Measurements from ENCODE around the gene AKR7A2.

The AKR7A2 gene

GRCh38 chr1:19328486-19328885 lies 16.5 kb upstream of the AKR7A2 start:
- DNase-seq (ENCODE audit: low read depth, low spot score): no peak
- no peak overlapping the region for H3K4me3 ChIP-seq (ENCODE audit: low read length)

DNA sequence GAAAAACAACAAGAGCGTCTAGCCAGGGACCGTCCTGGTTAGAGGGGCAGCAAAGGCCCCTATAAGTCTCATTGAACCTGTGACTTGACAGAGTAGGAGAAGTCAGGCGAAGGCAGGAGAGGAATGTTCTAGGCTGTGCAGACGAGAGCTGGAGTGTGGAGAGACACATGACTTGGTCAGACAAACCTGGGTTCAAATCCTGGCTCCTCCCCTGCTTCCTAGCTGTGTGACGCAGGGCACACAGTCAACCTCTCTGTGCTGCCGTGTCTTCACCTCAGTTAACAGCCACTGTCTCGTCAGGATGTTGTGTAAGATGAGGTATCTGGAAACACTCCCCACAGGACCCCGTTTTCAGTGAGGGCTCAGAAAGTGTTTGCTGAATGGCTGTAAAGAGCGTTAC lies 15.8 kb upstream of the AKR7A2 start:
- DNase-seq (ENCODE audit: low read depth, low spot score): no peak
- no peak overlapping the region for H3K4me3 ChIP-seq (ENCODE audit: low read length)

GRCh38 chr1:19327301-19327700 lies 15.4 kb upstream of the AKR7A2 start:
- no peak overlapping the region for H3K4me3 ChIP-seq (ENCODE audit: low read length)
- no peak for DNase-seq (ENCODE audit: low read depth, low spot score)

GRCh38 chr1:19326748-19327065 lies 14.8 kb upstream of the AKR7A2 start:
- DNase-seq (ENCODE audit: low read depth, low spot score): no peak
- H3K4me3 ChIP-seq (ENCODE audit: low read length): no peak overlapping the region

DNA sequence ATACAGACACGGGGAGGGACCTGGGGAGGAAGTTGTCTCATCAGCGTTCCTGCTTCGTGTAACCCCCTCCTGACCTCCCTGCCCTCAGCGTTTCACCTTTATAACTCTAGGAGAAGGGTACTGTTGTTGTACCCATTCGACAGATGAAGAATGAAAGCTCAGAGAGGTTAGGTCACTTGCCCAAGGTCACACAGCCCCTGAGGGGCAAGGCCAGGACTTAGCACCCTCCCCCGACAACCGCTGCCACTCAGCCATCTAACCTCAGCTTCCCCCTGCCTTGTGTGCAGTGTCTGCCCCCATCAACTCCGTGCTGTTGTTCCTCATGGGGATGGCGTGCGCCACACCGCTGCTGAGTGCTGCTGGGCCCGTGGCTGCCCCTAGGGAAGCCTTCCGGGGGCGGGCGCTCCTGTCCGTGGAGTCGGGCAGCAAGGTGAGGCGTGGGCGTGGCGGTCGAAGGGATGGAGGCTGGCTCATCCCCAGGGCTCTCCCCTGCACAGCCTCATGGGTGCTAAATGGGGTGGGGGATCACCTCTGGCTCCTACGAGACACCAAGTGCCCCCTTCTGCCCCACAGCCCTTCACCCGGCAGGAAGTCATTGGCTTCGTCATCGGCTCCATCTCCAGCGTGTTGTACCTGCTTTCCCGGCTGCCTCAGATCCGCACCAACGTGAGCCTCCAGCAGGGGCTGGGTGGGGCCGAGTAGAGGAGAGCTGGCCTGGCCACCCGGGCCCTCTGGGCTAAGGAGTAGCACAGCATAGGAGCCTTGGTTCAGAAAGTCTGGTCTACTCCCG lies 14.2 kb upstream of the AKR7A2 start:
- DNase-seq (ENCODE audit: low read depth, low spot score): no peak

DNA sequence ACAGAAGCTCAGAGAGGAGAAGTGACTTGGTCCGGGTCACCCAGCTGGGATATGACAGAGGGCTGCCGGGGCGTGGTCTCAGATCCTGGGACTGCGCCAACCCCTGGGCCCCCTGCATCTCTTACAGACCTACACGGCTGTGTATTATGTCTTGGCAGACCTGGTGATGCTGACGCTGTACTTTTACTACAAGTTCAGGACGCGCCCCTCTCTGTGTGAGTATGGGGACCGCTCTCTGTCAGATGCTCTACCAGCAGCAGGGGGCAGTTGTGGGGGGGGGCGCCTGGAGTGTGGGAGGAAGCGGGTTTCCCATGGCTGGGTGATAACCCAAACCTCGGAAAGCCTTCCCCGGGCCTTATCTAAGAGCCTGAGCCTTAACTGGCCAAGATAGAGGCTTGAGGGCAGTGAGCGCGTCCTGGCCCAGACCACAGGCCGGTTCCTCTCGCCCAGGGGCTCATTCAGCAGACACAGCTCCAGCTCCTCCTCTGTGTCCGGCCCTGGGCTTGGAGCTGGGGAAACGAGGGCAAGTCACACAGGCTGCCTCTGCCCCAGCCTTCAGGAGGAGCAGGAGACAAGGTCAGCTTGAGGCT lies 13.5 kb upstream of the AKR7A2 start:
- DNase-seq (ENCODE audit: low read depth, low spot score): no peak
- no peak overlapping the region for H3K4me3 ChIP-seq (ENCODE audit: low read length)

More for the DNA sequence above, 14.2 kb upstream of the AKR7A2 start:
- no peak overlapping the region for H3K4me3 ChIP-seq (ENCODE audit: low read length)

- no peak for DNase-seq (ENCODE audit: low read depth, low spot score)
- no peak overlapping the region for H3K4me3 ChIP-seq (ENCODE audit: low read length)
Measured at GRCh38 chr1:19324665-19324990, 12.7 kb upstream of the AKR7A2 start.

GRCh38 chr1:19323987-19324664 lies 12.2 kb upstream of the AKR7A2 start:
- no peak for DNase-seq (ENCODE audit: low read depth, low spot score)
- no peak overlapping the region for H3K4me3 ChIP-seq (ENCODE audit: low read length)

DNA sequence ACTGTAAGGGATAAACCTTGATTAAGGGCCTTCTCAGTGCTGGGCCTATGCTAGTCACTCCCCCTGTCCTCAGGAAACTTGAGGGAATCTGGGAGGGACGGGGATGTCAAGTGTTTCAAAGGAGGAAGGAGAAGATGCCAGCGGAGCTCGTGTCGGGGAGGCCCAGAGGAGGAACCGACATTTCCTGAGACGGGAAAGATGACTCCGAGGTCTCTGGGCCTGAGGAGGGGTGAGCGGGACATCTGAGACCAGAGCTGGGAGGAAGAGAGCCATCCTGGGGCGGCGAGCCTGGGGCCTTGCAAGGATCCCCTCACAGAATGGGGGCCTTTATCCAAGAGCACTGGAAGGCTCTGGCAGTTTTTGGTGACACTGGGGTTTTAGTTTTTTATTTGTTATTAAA lies 10.5 kb upstream of the AKR7A2 start:
- no peak for DNase-seq (ENCODE audit: low read depth, low spot score)
- no peak overlapping the region for H3K4me3 ChIP-seq (ENCODE audit: low read length)

DNA sequence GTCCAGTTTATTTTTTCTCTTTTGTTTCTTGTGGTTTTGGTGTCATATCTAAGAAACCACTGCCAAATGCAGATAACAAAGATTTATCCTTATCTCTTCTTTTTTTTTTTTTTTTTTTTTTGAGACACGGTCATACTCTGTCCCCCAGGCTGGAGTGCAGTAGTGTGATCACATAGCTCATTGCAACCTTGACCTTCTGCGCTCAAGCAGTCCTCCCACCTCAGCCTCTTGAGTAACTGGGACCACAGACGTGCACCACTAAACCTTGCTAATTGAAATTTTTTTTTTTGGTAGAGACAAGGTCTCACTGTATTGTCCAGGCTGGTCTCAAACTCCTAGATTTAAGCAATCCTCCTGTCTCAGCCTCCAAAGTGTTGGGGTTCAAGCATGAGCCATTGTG lies 9.1 kb upstream of the AKR7A2 start:
- no peak for DNase-seq (ENCODE audit: low read depth, low spot score)
- H3K4me3 ChIP-seq (ENCODE audit: low read length): no peak overlapping the region

DNA sequence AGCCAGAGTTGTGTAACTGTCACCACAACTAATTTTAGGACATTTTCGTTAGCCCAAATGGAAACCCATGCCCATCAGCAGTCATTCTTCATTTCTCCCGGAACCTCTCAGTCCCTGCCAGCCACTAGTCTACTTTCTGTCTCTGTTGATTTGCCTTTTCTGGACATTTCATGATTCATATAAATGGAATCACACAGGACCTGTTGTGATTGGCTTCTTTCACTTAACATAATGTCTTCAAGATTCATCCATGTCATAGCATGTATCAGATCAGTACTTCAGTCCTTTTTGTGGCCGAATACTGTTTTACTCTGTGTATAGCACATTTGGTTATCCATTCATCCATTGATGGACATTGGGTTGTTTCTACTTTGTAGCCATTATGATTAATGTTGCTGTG lies 7.3 kb upstream of the AKR7A2 start:
- DNase-seq (ENCODE audit: low read depth, low spot score): no peak

GRCh38 chr1:19317126-19317910 lies 5.4 kb upstream of the AKR7A2 start:
- no peak for DNase-seq (ENCODE audit: low read depth, low spot score)
- no peak overlapping the region for H3K4me3 ChIP-seq (ENCODE audit: low read length)

More for the DNA sequence above, 7.3 kb upstream of the AKR7A2 start:
- H3K4me3 ChIP-seq (ENCODE audit: low read length): no peak overlapping the region

DNA sequence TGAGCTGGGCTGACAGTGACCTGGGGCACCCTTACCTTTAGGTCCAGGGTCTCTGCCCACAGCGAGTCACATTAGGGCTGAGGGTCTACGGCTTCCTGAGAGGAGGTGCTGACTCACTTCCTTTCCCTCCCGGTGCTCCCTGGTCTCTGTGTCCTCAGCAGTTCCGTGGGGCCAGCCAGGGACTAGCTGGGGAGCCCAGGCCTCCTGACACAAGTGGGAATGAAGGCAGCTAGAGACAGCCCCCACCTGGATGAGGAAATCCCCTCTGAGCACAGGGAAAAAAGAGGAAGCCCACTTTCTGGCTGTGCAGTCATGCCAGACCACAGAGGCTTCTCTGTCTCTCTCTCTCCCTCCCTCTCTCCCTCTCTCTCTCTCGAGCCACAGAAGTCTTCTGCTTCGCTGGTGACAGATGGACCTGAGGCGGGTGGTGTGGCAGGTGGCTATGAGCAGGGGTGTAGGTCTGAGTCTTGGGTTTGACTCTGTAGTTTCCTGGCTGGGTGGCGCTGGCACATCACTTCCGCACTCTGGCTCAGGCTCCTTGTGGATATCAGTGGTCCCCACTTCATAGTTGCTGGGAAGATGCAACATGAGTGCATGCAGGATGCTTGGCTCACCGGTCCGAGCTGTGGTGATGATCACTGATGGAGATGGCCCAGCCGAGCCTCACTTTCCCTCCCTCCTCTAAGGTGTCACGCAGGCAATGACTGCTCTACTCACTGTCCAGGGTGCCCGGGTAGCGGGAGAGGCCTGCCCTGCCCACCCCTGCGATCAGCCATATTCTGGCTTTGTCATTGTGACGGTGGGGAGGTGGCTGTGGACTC lies 3.6 kb upstream of the AKR7A2 start:
- DNase-seq (ENCODE audit: low read depth, low spot score): no peak
- H3K4me3 ChIP-seq (ENCODE audit: low read length): no peak overlapping the region

GRCh38 chr1:19313961-19314882 lies 2.3 kb upstream of the AKR7A2 start:
- H3K4me3 ChIP-seq (ENCODE audit: low read length): no peak overlapping the region
- DNase-seq (ENCODE audit: low read depth, low spot score): no peak

- H3K4me3 ChIP-seq (ENCODE audit: low read length): no peak overlapping the region
- DNase-seq (ENCODE audit: low read depth, low spot score): no peak
Measured at GRCh38 chr1:19313636-19313959, 1.7 kb upstream of the AKR7A2 start.

DNA sequence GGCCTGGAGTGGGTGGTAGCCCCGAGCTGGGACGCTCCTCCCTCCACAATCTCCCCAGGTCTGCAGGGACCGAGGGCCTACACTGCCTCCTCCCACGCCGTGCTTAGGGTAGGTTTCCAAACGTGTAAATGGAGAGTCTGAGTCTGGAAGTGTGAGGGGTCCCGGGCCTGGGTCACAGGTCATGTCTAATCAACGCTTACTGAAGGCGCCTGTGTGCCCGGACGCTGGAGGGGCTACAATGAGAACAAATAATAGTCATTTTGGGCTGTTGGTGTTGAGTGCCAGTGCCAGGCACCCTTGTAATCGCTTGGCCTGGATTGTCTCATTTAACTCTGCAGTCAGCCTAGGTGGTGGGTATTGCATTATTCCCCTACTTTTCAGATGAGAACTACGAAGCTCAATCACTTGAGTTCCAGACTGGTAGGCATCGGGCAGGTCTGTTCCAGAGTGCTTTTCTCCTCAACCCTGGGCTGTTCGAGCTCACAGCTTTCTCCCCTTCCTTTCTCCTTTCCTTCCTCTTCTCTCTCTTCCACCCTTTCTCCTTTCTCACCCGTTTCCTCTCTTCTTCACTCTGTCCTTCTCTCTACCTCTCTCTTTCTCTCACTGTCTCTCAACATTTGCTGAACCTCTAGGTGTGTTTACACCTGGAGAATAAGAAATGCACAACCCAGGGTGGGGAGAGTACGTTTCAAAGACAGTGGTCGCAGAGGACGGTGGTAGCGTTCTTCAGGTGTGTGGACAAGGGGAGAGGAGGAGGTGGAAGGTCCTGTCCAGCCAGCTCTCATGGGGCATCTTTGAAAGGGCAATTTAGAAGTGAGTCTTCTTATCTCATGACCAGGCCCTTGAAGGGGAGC lies 1.1 kb upstream of the AKR7A2 start:
- DNase-seq (ENCODE audit: low read depth, low spot score): no peak
- H3K4me3 ChIP-seq (ENCODE audit: low read length): peak overlapping the region; percentile 62

GRCh38 chr1:19311503-19311930 lies 427 bp downstream of the AKR7A2 start:
- no peak for DNase-seq (ENCODE audit: low read depth, low spot score)
- peak overlapping the region; percentile 85 for H3K4me3 ChIP-seq (ENCODE audit: low read length)
